Endothelial cell of umbilical vein (primary cell): ENCODE data around the gene ACAD8. TPM values are rescaled to one million over a fixed set of nuclear protein-coding genes. Genes with fewer than 3 reads are reported as not detected.

Experiments
- BruUV-seq: library from RNA; stranded (reverse); fragments of 400-500 nt; replicated peaks from 2 replicates; lab custom pipeline; 2021; lab: Mats Ljungman, UMichigan
- CTCF ChIA-PET: fragments of 300-600, 350-600 bp; sonication (Branson Sonifier 250); formaldehyde crosslinking; loops from one replicate; lab custom pipeline; 2021; ENCODE audit warnings: antibody characterized with exemption, inconsistent platforms; lab: Charles Lee
- POLR2A ChIA-PET: fragments of 300-600, 350-600 bp; sonication (Branson Sonifier 250); formaldehyde crosslinking; loops from one replicate; lab custom pipeline; 2021; ENCODE audit warnings: antibody characterized with exemption, inconsistent platforms; lab: Charles Lee
- DNase-seq: peaks from one replicate; pipeline ENCODE4 v3.0.0-alpha.2; 2011; ENCODE audit warnings: low read depth, low spot score
- FAIRE-seq: peaks from 2 replicates; lab custom pipeline; 2011; peaks lifted over from hg19 to GRCh38; lab: Jason Lieb, UNC
- H2AFZ ChIP-seq: 2 replicates; pipeline ENCODE4 v1.6.0; 2012; ENCODE audit warnings: low read depth, low read length, control low read depth, inconsistent platforms
- H3K27ac ChIP-seq: 2 replicates; pipeline ENCODE4 v1.5.1; 2011; ENCODE audit warnings: low read depth, mild to moderate bottlenecking, control low read depth, low read length, moderate library complexity; ENCODE audit not compliant: insufficient read depth
- H3K27me3 ChIP-seq, 2 experiments: 2 replicates each; pipeline versions ENCODE4 v1.6.0 to v1.6.1; 2011; ENCODE audit warnings: low read length in 2 of 2, mixed read lengths in 1 of 2; ENCODE audit not compliant: control insufficient read depth in 2 of 2, insufficient read depth in 2 of 2
- H3K36me3 ChIP-seq, 2 experiments: 2 replicates in 1 of 2; 3 replicates in 1 of 2; pipeline ENCODE4 v1.5.1; 2011; ENCODE audit warnings: low read length in 2 of 2, mild to moderate bottlenecking in 1 of 2, moderate library complexity in 1 of 2; ENCODE audit not compliant: control insufficient read depth in 2 of 2, insufficient read depth in 2 of 2; ENCODE audit errors: extremely low read depth in 1 of 2
- H3K4me1 ChIP-seq: 3 replicates; pipeline ENCODE4 v1.5.1; 2011; ENCODE audit warnings: mild to moderate bottlenecking, low read length; ENCODE audit not compliant: control insufficient read depth, insufficient read depth; ENCODE audit errors: extremely low read depth
- H3K4me2 ChIP-seq: 2 replicates; pipeline ENCODE4 v1.6.1; 2011; ENCODE audit warnings: low read length, control low read depth, mixed read lengths; ENCODE audit not compliant: insufficient read depth
- H3K4me3 ChIP-seq, 3 experiments: fragments of 200-600 bp in 1 of 3; sonication (generic), shearing (Covaris generic) in 1 of 3; replicated peaks in 1 of 3; 2 replicates each; pipeline ENCODE4 v1.5.1; 2011 to 2016; ENCODE audit warnings: control low read depth in 3 of 3, low read length in 3 of 3, mild to moderate bottlenecking in 2 of 3, inconsistent platforms in 1 of 3, low read depth in 1 of 3, moderate library complexity in 1 of 3; ENCODE audit not compliant: insufficient read depth in 1 of 3
- H3K79me2 ChIP-seq: 2 replicates; pipeline ENCODE4 v1.6.0; 2012; ENCODE audit warnings: low read length, inconsistent platforms; ENCODE audit not compliant: control insufficient read depth, insufficient read depth
- H3K9ac ChIP-seq: replicated peaks from 2 replicates; pipeline ENCODE3; 2011; ENCODE audit warnings: low read length, control low read depth; ENCODE audit not compliant: insufficient read depth; ENCODE audit errors: extremely low read depth
- H3K9me1 ChIP-seq: replicated peaks from 3 replicates; pipeline ENCODE4 v1.6.0; 2011; ENCODE audit warnings: mild to moderate bottlenecking, low read length; ENCODE audit not compliant: control insufficient read depth, insufficient read depth; ENCODE audit errors: extremely low read depth
- H3K9me3 ChIP-seq: replicated peaks from 2 replicates; pipeline ENCODE4 v1.5.1; 2012; ENCODE audit warnings: low read length, inconsistent platforms; ENCODE audit not compliant: control insufficient read depth, insufficient read depth
- H4K20me1 ChIP-seq: replicated peaks from 2 replicates; pipeline ENCODE3; 2011; ENCODE audit warnings: mild to moderate bottlenecking, low read length; ENCODE audit not compliant: control insufficient read depth, insufficient read depth; ENCODE audit errors: extremely low read depth
- EZH2 ChIP-seq: IDR thresholded peaks from 2 replicates; pipeline ENCODE4 v1.6.1; 2012; ENCODE audit warnings: borderline replicate concordance, low read depth, mild to moderate bottlenecking, moderate library complexity, low read length, inconsistent platforms; ENCODE audit not compliant: severe bottlenecking
- FOS ChIP-seq: IDR thresholded peaks from 2 replicates; pipeline ENCODE4 v1.6.1; 2011; ENCODE audit warnings: mild to moderate bottlenecking, low read length, moderate library complexity, borderline replicate concordance; ENCODE audit not compliant: insufficient read depth
- GATA2 ChIP-seq: IDR thresholded peaks from 2 replicates; pipeline ENCODE4 v1.7.0; 2011; ENCODE audit warnings: low read depth, mild to moderate bottlenecking, moderate library complexity, mixed read lengths, low read length; ENCODE audit not compliant: insufficient read length, insufficient read depth
- JUN ChIP-seq: IDR thresholded peaks from 2 replicates; pipeline ENCODE4 v1.6.1; 2011; ENCODE audit warnings: borderline replicate concordance, low read depth; ENCODE audit not compliant: insufficient read length, insufficient read depth
- POLR2A ChIP-seq: IDR thresholded peaks from 2 replicates; pipeline ENCODE4 v1.6.1; 2012; ENCODE audit warnings: low read depth, mild to moderate bottlenecking, control low read depth, low read length
- POLR2AphosphoS5 ChIP-seq: IDR thresholded peaks from 2 replicates; pipeline ENCODE4 v1.6.1; 2012; ENCODE audit warnings: low read depth, mild to moderate bottlenecking, control low read depth, low read length, moderate library complexity; ENCODE audit not compliant: insufficient read depth
- dilution Hi-C: fragments of 300-500 bp; cut with MboI; formaldehyde crosslinking; loops from one replicate; pipeline ENCODE4 v1.15.0; 2019; ENCODE audit warnings: low sequenced_read_pairs; ENCODE audit not compliant: extremely low pct_ligation_motif_present
- intact Hi-C: fragments of 100-400 bp; cut with micrococcal nuclease; formaldehyde crosslinking; loops from one replicate; pipeline ENCODE4 v1.10.0; 2022
- polyA plus RNA-seq, 4 experiments: library from polyadenylated mRNA; depleted of rRNA in 3 of 4; stranded (reverse) in 3 of 4; unstranded in 1 of 4; fragments of >200 nt; gene quantifications; 2 replicates each; pipeline versions ENCODE4 v1.2.1 to v1.2.3, GENCODE V29; 2011 to 2012; ENCODE audit warnings: missing spikeins in 1 of 4
- total RNA-seq: library from RNA; stranded (reverse); gene quantifications from 2 replicates; pipeline ENCODE4 v1.2.3, GENCODE V29; 2021
- TF ChIP-seq, protein P1 (sequence below): IDR thresholded peaks from 2 replicates; pipeline ENCODE4 v1.6.1; 2011; ENCODE audit not compliant: insufficient read depth, insufficient read length
- TF ChIP-seq, protein P2 (sequence below), 2 donors: IDR thresholded peaks; 1 replicate in 1 of 2; 2 replicates in 1 of 2; pipeline ENCODE4 v1.5.1; 2011; ENCODE audit warnings: low read length in 2 of 2, mild to moderate bottlenecking in 2 of 2, moderate library complexity in 2 of 2, control low read depth in 1 of 2, inconsistent platforms in 1 of 2, low read depth in 1 of 2; ENCODE audit not compliant: insufficient read depth in 1 of 2; ENCODE audit errors: extremely low read depth in 1 of 2

The ACAD8 gene
- total and polyA plus RNA-seq, 2 donors (not counting 3 experiments of a cell fraction or from before 2014, with no cell fraction given), result 22.9 to 29.0 TPM

DNA sequence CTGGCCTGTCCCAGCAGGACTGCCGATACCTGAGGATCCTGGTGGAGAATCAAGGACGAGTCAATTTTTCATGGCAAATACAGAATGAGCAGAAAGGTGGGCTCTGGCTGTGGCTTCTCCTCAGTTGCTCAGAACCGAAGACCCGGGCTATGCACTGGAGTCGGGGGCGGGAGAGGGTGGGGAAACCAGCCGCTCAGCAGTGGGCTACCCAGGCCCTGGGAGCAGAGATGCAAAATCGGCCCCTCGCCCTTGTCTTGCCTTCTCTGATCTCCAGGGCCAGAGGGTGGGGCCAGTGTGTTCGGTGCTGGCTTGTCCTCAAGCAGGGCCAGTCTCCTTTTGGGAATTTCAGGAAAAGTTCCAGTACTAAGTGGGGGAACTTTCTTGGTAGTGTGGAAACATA is 60.0 kb downstream of the ACAD8 start:
- Histone ChIP-seq H3K36me3 (no peaks in the 10 kb centered on the region), H3K9me3 (no peaks in the 10 kb centered on the region), H3K27ac (no peak overlapping the region), H3K4me2 (no peak overlapping the region), H3K4me3 (no peak overlapping the region), H3K79me2 (no peaks in the 10 kb centered on the region), H4K20me1 (no peaks in the 10 kb centered on the region), H3K9ac (no peak overlapping the region), H3K27me3 (no peaks in the 10 kb centered on the region), H3K9me1 (no peaks in the 10 kb centered on the region), H2AFZ (no peak overlapping the region), H3K4me1 (no peaks in the 10 kb centered on the region)
- ChIA-PET CTCF (no interaction called here), POLR2A (no interaction called here)
- TF ChIP-seq POLR2A (no peak), FOS (no peak), GATA2 (no peak), EZH2 (no peak), POLR2AphosphoS5 (no peak), JUN (no peak)
- TF ChIP-seq, protein P1, sequence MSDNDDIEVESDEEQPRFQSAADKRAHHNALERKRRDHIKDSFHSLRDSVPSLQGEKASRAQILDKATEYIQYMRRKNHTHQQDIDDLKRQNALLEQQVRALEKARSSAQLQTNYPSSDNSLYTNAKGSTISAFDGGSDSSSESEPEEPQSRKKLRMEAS, result no peak
- TF ChIP-seq, protein P2, sequence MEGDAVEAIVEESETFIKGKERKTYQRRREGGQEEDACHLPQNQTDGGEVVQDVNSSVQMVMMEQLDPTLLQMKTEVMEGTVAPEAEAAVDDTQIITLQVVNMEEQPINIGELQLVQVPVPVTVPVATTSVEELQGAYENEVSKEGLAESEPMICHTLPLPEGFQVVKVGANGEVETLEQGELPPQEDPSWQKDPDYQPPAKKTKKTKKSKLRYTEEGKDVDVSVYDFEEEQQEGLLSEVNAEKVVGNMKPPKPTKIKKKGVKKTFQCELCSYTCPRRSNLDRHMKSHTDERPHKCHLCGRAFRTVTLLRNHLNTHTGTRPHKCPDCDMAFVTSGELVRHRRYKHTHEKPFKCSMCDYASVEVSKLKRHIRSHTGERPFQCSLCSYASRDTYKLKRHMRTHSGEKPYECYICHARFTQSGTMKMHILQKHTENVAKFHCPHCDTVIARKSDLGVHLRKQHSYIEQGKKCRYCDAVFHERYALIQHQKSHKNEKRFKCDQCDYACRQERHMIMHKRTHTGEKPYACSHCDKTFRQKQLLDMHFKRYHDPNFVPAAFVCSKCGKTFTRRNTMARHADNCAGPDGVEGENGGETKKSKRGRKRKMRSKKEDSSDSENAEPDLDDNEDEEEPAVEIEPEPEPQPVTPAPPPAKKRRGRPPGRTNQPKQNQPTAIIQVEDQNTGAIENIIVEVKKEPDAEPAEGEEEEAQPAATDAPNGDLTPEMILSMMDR (IDR thresholded peaks at IDR 0.05; ENCODE audit: extremely low read depth in 1 of 2, insufficient read depth in 1 of 2, low read depth in 1 of 2, low read length in 2 of 2), result no peak
- intact Hi-C loops (no loop called here), dilution Hi-C loops (no loop called here)
- DNase-seq (no peak), FAIRE-seq (no peak)
- no TSS peak for BruUV-seq
